Mesenchymal stem cell (in vitro differentiated cells and primary cell): Measurements from ENCODE around the gene STT3A.

ENCODE experiments used
- DNase-seq: peaks from one replicate; pipeline ENCODE4 v3.0.0-alpha.2; 2013
- H2AFZ ChIP-seq: one replicate; pipeline ENCODE4 v1.6.1; 2013; ENCODE audit warnings: low read depth, mild to moderate bottlenecking, control low read depth, inconsistent platforms, low read length, moderate library complexity
- H2AK5ac ChIP-seq: 2 replicates; pipeline ENCODE4 v1.6.1; 2013; ENCODE audit warnings: low read length, moderate library complexity, mild to moderate bottlenecking, inconsistent platforms; ENCODE audit not compliant: severe bottlenecking
- H2BK120ac ChIP-seq: one replicate; pipeline ENCODE4 v1.6.1; 2013; ENCODE audit warnings: low read depth, mild to moderate bottlenecking, inconsistent platforms, low read length, moderate library complexity
- H2BK12ac ChIP-seq, 2 experiments: one replicate each; pipeline ENCODE4 v1.6.1; 2013; ENCODE audit warnings: inconsistent platforms in 2 of 2, low read length in 2 of 2, mild to moderate bottlenecking in 2 of 2, moderate library complexity in 2 of 2, control low read depth in 1 of 2
- H2BK15ac ChIP-seq: one replicate; pipeline ENCODE4 v1.6.1; 2013; ENCODE audit warnings: mild to moderate bottlenecking, low read depth, inconsistent platforms; ENCODE audit not compliant: poor library complexity, severe bottlenecking
- H2BK5ac ChIP-seq: 2 replicates; pipeline ENCODE4 v1.6.1; 2013; ENCODE audit warnings: low read depth, mild to moderate bottlenecking, low read length, control low read depth, inconsistent platforms; ENCODE audit not compliant: poor library complexity, severe bottlenecking
- H3K14ac ChIP-seq, 2 experiments: one replicate each; pipeline ENCODE4 v1.6.1; 2013; ENCODE audit warnings: inconsistent platforms in 2 of 2, low read length in 2 of 2, control low read depth in 1 of 2, mild to moderate bottlenecking in 1 of 2, moderate library complexity in 1 of 2
- H3K18ac ChIP-seq, 2 experiments: one replicate each; pipeline ENCODE4 v1.6.1; 2013; ENCODE audit warnings: inconsistent platforms in 2 of 2, low read length in 2 of 2, control low read depth in 1 of 2, low read depth in 1 of 2, mild to moderate bottlenecking in 1 of 2
- H3K23ac ChIP-seq, 2 experiments: one replicate each; pipeline ENCODE4 v1.6.1; 2013; ENCODE audit warnings: inconsistent platforms in 2 of 2, low read length in 2 of 2, mild to moderate bottlenecking in 2 of 2, moderate library complexity in 2 of 2, control low read depth in 1 of 2
- H3K27ac ChIP-seq: 2 replicates; pipeline ENCODE4 v1.5.1; 2013; ENCODE audit warnings: mild to moderate bottlenecking, moderate library complexity, low read length, control low read depth, inconsistent platforms; ENCODE audit not compliant: poor library complexity, severe bottlenecking
- H3K27me3 ChIP-seq, 2 experiments: 2 replicates each; pipeline versions ENCODE4 v1.6.1 to v1.7.0; 2013; ENCODE audit warnings: low read length in 2 of 2, mild to moderate bottlenecking in 2 of 2, moderate library complexity in 2 of 2, control low read depth in 1 of 2, inconsistent platforms in 1 of 2; ENCODE audit not compliant: control insufficient read depth in 1 of 2, insufficient read depth in 1 of 2
- H3K36me3 ChIP-seq, 2 experiments: 2 replicates each; pipeline versions ENCODE4 v1.6.1 to v1.7.0; 2013; ENCODE audit warnings: low read length in 2 of 2, control low read depth in 1 of 2, inconsistent platforms in 1 of 2, low read depth in 1 of 2, mild to moderate bottlenecking in 1 of 2; ENCODE audit not compliant: insufficient read depth in 2 of 2, control insufficient read depth in 1 of 2
- H3K4ac ChIP-seq, 2 experiments: one replicate each; pipeline ENCODE4 v1.6.1; 2013; ENCODE audit warnings: inconsistent platforms in 2 of 2, low read length in 2 of 2, mild to moderate bottlenecking in 2 of 2, moderate library complexity in 2 of 2, control low read depth in 1 of 2, low read depth in 1 of 2
- H3K4me1 ChIP-seq: 2 replicates; pipeline ENCODE4 v1.6.1; 2013; ENCODE audit warnings: low read depth, low read length, control low read depth; ENCODE audit not compliant: control insufficient read depth, insufficient read depth
- H3K4me2 ChIP-seq: 2 replicates; pipeline ENCODE4 v1.6.1; 2013; ENCODE audit warnings: low read length, mild to moderate bottlenecking, inconsistent platforms; ENCODE audit not compliant: poor library complexity, severe bottlenecking
- H3K4me3 ChIP-seq, 2 experiments: 2 replicates each; pipeline versions ENCODE4 v1.5.1 to v1.7.0; 2013; ENCODE audit warnings: low read length in 2 of 2, mild to moderate bottlenecking in 2 of 2, control low read depth in 1 of 2, low read depth in 1 of 2; ENCODE audit not compliant: insufficient read depth in 1 of 2
- H3K79me1 ChIP-seq: replicated peaks from 2 replicates; pipeline ENCODE4 v1.6.1; 2013; ENCODE audit warnings: mild to moderate bottlenecking, control low read depth, low read length, inconsistent platforms; ENCODE audit not compliant: poor library complexity, severe bottlenecking
- H3K9ac ChIP-seq: 2 replicates; pipeline ENCODE4 v1.7.0; 2013; ENCODE audit warnings: mild to moderate bottlenecking, low read length, moderate library complexity
- H3K9me3 ChIP-seq: 2 replicates; pipeline ENCODE4 v1.7.0; 2013; ENCODE audit warnings: mild to moderate bottlenecking, low read length; ENCODE audit not compliant: control insufficient read depth
- H4K8ac ChIP-seq: one replicate; pipeline ENCODE4 v1.6.1; 2013; ENCODE audit warnings: inconsistent platforms, mild to moderate bottlenecking, low read length, moderate library complexity
- H4K91ac ChIP-seq: one replicate; pipeline ENCODE4 v1.6.1; 2013; ENCODE audit warnings: mild to moderate bottlenecking, low read length, inconsistent platforms
- WGBS: methylation state at CpG from one replicate; pipeline ENCODE4 v1.1.7; 2013; ENCODE audit warnings: mixed read lengths; 5-methylcytosine and 5-hydroxymethylcytosine counted together

STT3A gene

GRCh38 chr11:125578783-125579182 is 13.9 kb upstream of the STT3A start:
- Histone ChIP-seq H3K4me1 (no peaks in the 10 kb centered on the region), H3K79me1 (peaks cover 15% of the 10 kb centered on the region), H4K8ac (no peak overlapping the region), H3K14ac (no peak overlapping the region), H3K4me2 (no peak overlapping the region), H2BK120ac (no peak overlapping the region), H3K27me3 (no peaks in the 10 kb centered on the region), H3K23ac (no peak overlapping the region), H3K9me3 (no peaks in the 10 kb centered on the region), H3K4me3 (no peak overlapping the region), H3K18ac (no peak overlapping the region), H2BK5ac (no peak overlapping the region), H4K91ac (no peak overlapping the region), H2BK15ac (no peak overlapping the region), H3K36me3 (peaks cover 46 to 94% of the 10 kb centered on the region in 2 experiments), H2BK12ac (no peak overlapping the region), H2AFZ (no peak overlapping the region), H3K9ac (no peak overlapping the region), H3K27ac (no peak overlapping the region), H3K4ac (no peak overlapping the region), H2AK5ac (no peak overlapping the region)
- 100% methylated on average over 2 of the region's 2 CpGs for WGBS
- no peak for DNase-seq

GRCh38 chr11:125579811-125580210 is 12.8 kb upstream of the STT3A start:
- H2BK12ac ChIP-seq = no peak overlapping the region
- H4K8ac ChIP-seq = no peak overlapping the region
- DNase-seq = no peak
- no peaks in the 10 kb centered on the region for H3K27me3 ChIP-seq
- H3K23ac ChIP-seq = no peak overlapping the region
- H3K4me3 ChIP-seq = no peak overlapping the region
- H2AK5ac ChIP-seq = no peak overlapping the region
- H2BK15ac ChIP-seq = no peak overlapping the region
- 97% methylated on average over 5 of the region's 5 CpGs for WGBS
- no peak overlapping the region for H4K91ac ChIP-seq
- no peaks in the 10 kb centered on the region for H3K9me3 ChIP-seq
- no peak overlapping the region for H3K9ac ChIP-seq
- H3K79me1 ChIP-seq = peaks cover 13% of the 10 kb centered on the region
- H2BK120ac ChIP-seq = no peak overlapping the region
- no peaks in the 10 kb centered on the region for H3K4me1 ChIP-seq
- no peak overlapping the region for H3K27ac ChIP-seq
- H3K18ac ChIP-seq = no peak overlapping the region
- H3K4ac ChIP-seq = no peak overlapping the region
- H3K14ac ChIP-seq = no peak overlapping the region
- H2AFZ ChIP-seq = no peak overlapping the region
- peaks cover 42 to 94% of the 10 kb centered on the region in 2 experiments for H3K36me3 ChIP-seq
- no peak overlapping the region for H3K4me2 ChIP-seq
- no peak overlapping the region for H2BK5ac ChIP-seq

- Histone ChIP-seq H2AK5ac (no peak overlapping the region), H3K4me2 (no peak overlapping the region), H4K91ac (no peak overlapping the region), H3K14ac (no peak overlapping the region), H2BK5ac (no peak overlapping the region), H3K4me1 (peaks cover 3% of the 10 kb centered on the region), H3K9me3 (no peaks in the 10 kb centered on the region), H3K4me3 (no peak overlapping the region), H3K23ac (no peak overlapping the region), H3K27ac (no peak overlapping the region), H2BK15ac (no peak overlapping the region), H3K4ac (no peak overlapping the region), H2BK12ac (no peak overlapping the region), H4K8ac (no peak overlapping the region), H3K79me1 (peaks cover 4% of the 10 kb centered on the region), H3K9ac (no peak overlapping the region), H2AFZ (no peak overlapping the region), H2BK120ac (no peak overlapping the region), H3K27me3 (no peaks in the 10 kb centered on the region), H3K18ac (no peak overlapping the region), H3K36me3 (peaks cover 25 to 61% of the 10 kb centered on the region in 2 experiments)
- DNase-seq = no peak
- WGBS = 96% methylated on average over 11 of the region's 11 CpGs
Measured at GRCh38 chr11:125583496-125583895, 9.2 kb upstream of the STT3A start.

GRCh38 chr11:125585487-125585886 is 7.2 kb upstream of the STT3A start:
- Histone ChIP-seq H2BK12ac (no peak overlapping the region), H2AFZ (no peak overlapping the region), H3K18ac (no peak overlapping the region), H2AK5ac (no peak overlapping the region), H3K4me3 (no peak overlapping the region), H3K4me1 (peaks cover 3% of the 10 kb centered on the region), H2BK5ac (no peak overlapping the region), H3K4ac (no peak overlapping the region), H3K9me3 (no peaks in the 10 kb centered on the region), H3K36me3 (peaks cover 14 to 42% of the 10 kb centered on the region in 2 experiments), H3K9ac (no peak overlapping the region), H2BK120ac (no peak overlapping the region), H3K4me2 (no peak overlapping the region), H3K14ac (no peak overlapping the region), H4K91ac (no peak overlapping the region), H3K27me3 (no peaks in the 10 kb centered on the region), H3K27ac (no peak overlapping the region), H3K79me1 (no peaks in the 10 kb centered on the region), H3K23ac (no peak overlapping the region), H4K8ac (no peak overlapping the region), H2BK15ac (no peak overlapping the region)
- WGBS = 92% methylated on average over 1 of the region's 1 CpG
- DNase-seq = no peak
